Stomach smooth muscle (tissue), 2 donors: ENCODE measurements around the gene ALDH1L1.
"Not testable (repeated sequence)": the region's sequence is repeated elsewhere in the genome, so short reads cannot be mapped to it uniquely, and the experiment has no call there.

Experiments
- H3K27ac ChIP-seq: one replicate; pipeline ENCODE4 v1.7.0; 2013; ENCODE audit warnings: mild to moderate bottlenecking, low read length, inconsistent platforms
- H3K27me3 ChIP-seq, 2 donors: one replicate each; pipeline ENCODE4 v1.7.0; 2013; ENCODE audit warnings: low read length in 2 of 2; ENCODE audit not compliant: insufficient read depth in 2 of 2, control insufficient read depth in 1 of 2
- H3K36me3 ChIP-seq, 2 donors: one replicate each; pipeline ENCODE4 v1.7.0; 2013; ENCODE audit warnings: low read length in 2 of 2; ENCODE audit not compliant: control insufficient read depth in 2 of 2, insufficient read depth in 2 of 2
- H3K4me1 ChIP-seq: one replicate; pipeline ENCODE4 v1.7.0; 2013; ENCODE audit warnings: low read length; ENCODE audit not compliant: control insufficient read depth, insufficient read depth
- H3K4me3 ChIP-seq, 2 donors: one replicate each; pipeline ENCODE4 v1.7.0; 2013; ENCODE audit warnings: low read length in 2 of 2
- H3K9ac ChIP-seq, 2 donors: one replicate each; pipeline ENCODE4 v1.7.0; 2013; ENCODE audit warnings: low read length in 2 of 2, mild to moderate bottlenecking in 1 of 2
- H3K9me3 ChIP-seq, 2 donors: one replicate each; pipeline ENCODE4 v1.7.0; 2013; ENCODE audit warnings: low read length in 2 of 2; ENCODE audit not compliant: control insufficient read depth in 2 of 2
- donor health status: healthy.
- donor health status: Pancreatic carcinoma.

Gene ALDH1L1

GRCh38 chr3:126103121-126104027, 77.0 kb downstream of the ALDH1L1 start:
- Histone ChIP-seq H3K9ac (peak overlapping the region in 1 of 2 donors; percentile 71), H3K36me3 (peaks cover 0 to 9% of the 10 kb centered on the region in 2 donors), H3K4me3 (no peak overlapping the region), H3K4me1 (peaks cover 20% of the 10 kb centered on the region), H3K27ac (peak overlapping the region; percentile 77), H3K9me3 (no peaks in the 10 kb centered on the region), H3K27me3 (no peaks in the 10 kb centered on the region)

GRCh38 chr3:126102530-126102951, 77.8 kb downstream of the ALDH1L1 start:
- H3K4me3 ChIP-seq = no peak overlapping the region
- H3K9me3 ChIP-seq = no peaks in the 10 kb centered on the region
- H3K9ac ChIP-seq = peak overlapping the region; percentile 27 to 71
- H3K4me1 ChIP-seq = peaks cover 20% of the 10 kb centered on the region
- peak overlapping the region; percentile 77 for H3K27ac ChIP-seq
- peaks cover 0 to 8% of the 10 kb centered on the region in 2 donors for H3K36me3 ChIP-seq
- H3K27me3 ChIP-seq = no peaks in the 10 kb centered on the region

GRCh38 chr3:126102011-126102410, 78.4 kb downstream of the ALDH1L1 start:
- Histone ChIP-seq H3K4me3 (no peak overlapping the region), H3K27ac (peak overlapping the region; percentile 77), H3K36me3 (peaks cover 0 to 8% of the 10 kb centered on the region in 2 donors), H3K9ac (no peak overlapping the region), H3K9me3 (no peaks in the 10 kb centered on the region), H3K4me1 (peaks cover 20% of the 10 kb centered on the region), H3K27me3 (no peaks in the 10 kb centered on the region)

- H3K36me3 ChIP-seq = peaks cover 0 to 4% of the 10 kb centered on the region in 2 donors
- H3K27me3 ChIP-seq = no peaks in the 10 kb centered on the region
- H3K9ac ChIP-seq = no peak overlapping the region
- no peaks in the 10 kb centered on the region for H3K9me3 ChIP-seq
- H3K4me1 ChIP-seq = peaks cover 20% of the 10 kb centered on the region
- no peak overlapping the region for H3K4me3 ChIP-seq
- H3K27ac ChIP-seq = no peak overlapping the region
Measured at GRCh38 chr3:126101521-126101982, 78.8 kb downstream of the ALDH1L1 start.

- H3K27me3 ChIP-seq = no peaks in the 10 kb centered on the region
- H3K4me3 ChIP-seq = no peak overlapping the region
- H3K9me3 ChIP-seq = peaks cover 0 to 3% of the 10 kb centered on the region in 2 donors
- H3K4me1 ChIP-seq = peaks cover 20% of the 10 kb centered on the region
- peaks cover 0 to 4% of the 10 kb centered on the region in 2 donors for H3K36me3 ChIP-seq
- no peak overlapping the region for H3K27ac ChIP-seq
- H3K9ac ChIP-seq = no peak overlapping the region
Measured at GRCh38 chr3:126100634-126101301, 79.6 kb downstream of the ALDH1L1 start.

- Histone ChIP-seq H3K27me3 (no peaks in the 10 kb centered on the region), H3K9me3 (peaks cover 0 to 3% of the 10 kb centered on the region in 2 donors), H3K4me1 (peaks cover 20% of the 10 kb centered on the region), H3K27ac (no peak overlapping the region), H3K4me3 (no peak overlapping the region), H3K36me3 (peaks cover 0 to under 1% of the 10 kb centered on the region in 2 donors), H3K9ac (no peak overlapping the region)
Measured at GRCh38 chr3:126100269-126100633, 80.1 kb downstream of the ALDH1L1 start.

GRCh38 chr3:126098391-126098858, 82.0 kb downstream of the ALDH1L1 start:
- H3K27ac ChIP-seq = no peak overlapping the region
- peaks cover 0 to 3% of the 10 kb centered on the region in 2 donors for H3K9me3 ChIP-seq
- no peak overlapping the region for H3K4me3 ChIP-seq
- H3K27me3 ChIP-seq = no peaks in the 10 kb centered on the region
- peaks cover 19% of the 10 kb centered on the region for H3K4me1 ChIP-seq
- no peaks in the 10 kb centered on the region for H3K36me3 ChIP-seq
- no peak overlapping the region for H3K9ac ChIP-seq

- Histone ChIP-seq H3K4me1 (peaks cover 13% of the 10 kb centered on the region), H3K27me3 (no peaks in the 10 kb centered on the region), H3K9ac (no peak overlapping the region)
Measured at GRCh38 chr3:126097801-126098200, 82.6 kb downstream of the ALDH1L1 start.

GRCh38 chr3:126096274-126096673, 84.1 kb downstream of the ALDH1L1 start:
- H3K27ac ChIP-seq, H3K36me3 ChIP-seq, H3K9ac ChIP-seq, H3K4me3 ChIP-seq, H3K4me1 ChIP-seq, H3K27me3 ChIP-seq, H3K9me3 ChIP-seq: not testable (repeated sequence)

More at GRCh38 chr3:126097801-126098200, 82.6 kb downstream of the ALDH1L1 start:
- Histone ChIP-seq H3K4me3 (no peak overlapping the region), H3K9me3 (peaks cover 0 to 3% of the 10 kb centered on the region in 2 donors), H3K27ac (no peak overlapping the region), H3K36me3 (no peaks in the 10 kb centered on the region)

- not testable (repeated sequence) for H3K9me3 ChIP-seq, H3K4me1 ChIP-seq, H3K9ac ChIP-seq, H3K4me3 ChIP-seq, H3K27ac ChIP-seq, H3K36me3 ChIP-seq, H3K27me3 ChIP-seq
Measured at GRCh38 chr3:126092128-126092527, 88.3 kb downstream of the ALDH1L1 start.
